SKM-1 (cell line): ENCODE results near the gene EPN1.

Experiments
- DNase-seq: peaks from one replicate; lab custom pipeline; 2025; ENCODE audit not compliant: unreplicated experiment; lab: John Stamatoyannopoulos, UW

Gene EPN1

DNA sequence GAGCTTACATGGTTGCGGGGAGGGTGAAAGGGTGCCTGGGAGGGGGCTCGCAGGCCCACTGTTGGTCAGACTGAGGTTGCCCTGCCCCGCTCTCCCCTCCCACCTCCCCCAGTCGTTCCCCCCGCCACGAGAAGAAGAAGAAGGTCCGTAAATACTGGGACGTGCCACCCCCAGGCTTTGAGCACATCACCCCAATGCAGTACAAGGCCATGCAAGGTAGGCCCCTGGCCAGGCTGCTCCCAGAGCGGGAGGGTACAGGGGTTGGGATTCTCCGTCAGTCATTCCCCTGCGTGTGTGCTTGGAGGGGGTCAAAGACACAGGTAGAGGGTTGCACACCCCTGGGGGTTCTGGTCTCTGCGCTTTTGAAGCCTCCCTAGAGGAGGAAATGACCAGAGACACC is 14.6 kb upstream of the EPN1 start:
- no peak for DNase-seq

DNA sequence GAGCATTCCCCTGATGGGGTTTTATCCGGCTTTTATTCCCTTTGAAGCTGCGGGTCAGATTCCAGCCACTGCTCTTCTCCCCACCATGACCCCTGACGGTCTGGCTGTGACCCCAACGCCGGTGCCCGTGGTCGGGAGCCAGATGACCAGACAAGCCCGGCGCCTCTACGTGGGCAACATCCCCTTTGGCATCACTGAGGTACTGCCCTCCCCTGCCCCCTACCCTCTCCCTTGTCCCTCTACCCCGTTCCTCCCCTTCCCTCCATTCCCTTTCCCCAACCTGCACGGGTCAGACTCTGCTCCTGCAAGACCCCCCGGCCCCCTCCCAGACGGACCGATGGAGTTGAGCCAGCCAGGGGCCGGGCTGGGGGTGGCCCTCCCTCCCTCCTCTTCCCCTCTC is 14.0 kb upstream of the EPN1 start:
- DNase-seq = no peak

DNA sequence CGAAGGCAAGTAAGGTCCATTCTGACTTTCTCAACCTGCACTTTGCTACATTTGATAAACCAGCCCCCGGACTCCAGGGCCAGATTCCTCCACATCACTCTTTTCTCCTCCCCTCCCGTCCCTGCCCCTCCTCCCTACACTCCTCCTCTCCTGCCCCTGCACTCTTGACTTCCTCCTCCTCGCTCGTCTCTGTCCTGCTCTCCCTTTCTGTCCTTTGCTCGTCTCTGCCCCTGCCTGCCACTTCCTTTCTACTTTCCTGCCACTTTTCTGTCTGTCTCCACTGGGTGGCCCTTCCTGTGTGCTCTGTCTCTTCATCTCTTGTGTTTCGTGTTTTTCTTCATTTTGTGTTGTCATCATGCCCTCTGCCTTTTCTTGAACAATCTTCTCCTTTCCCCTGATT is 13.2 kb upstream of the EPN1 start:
- DNase-seq = no peak

DNA sequence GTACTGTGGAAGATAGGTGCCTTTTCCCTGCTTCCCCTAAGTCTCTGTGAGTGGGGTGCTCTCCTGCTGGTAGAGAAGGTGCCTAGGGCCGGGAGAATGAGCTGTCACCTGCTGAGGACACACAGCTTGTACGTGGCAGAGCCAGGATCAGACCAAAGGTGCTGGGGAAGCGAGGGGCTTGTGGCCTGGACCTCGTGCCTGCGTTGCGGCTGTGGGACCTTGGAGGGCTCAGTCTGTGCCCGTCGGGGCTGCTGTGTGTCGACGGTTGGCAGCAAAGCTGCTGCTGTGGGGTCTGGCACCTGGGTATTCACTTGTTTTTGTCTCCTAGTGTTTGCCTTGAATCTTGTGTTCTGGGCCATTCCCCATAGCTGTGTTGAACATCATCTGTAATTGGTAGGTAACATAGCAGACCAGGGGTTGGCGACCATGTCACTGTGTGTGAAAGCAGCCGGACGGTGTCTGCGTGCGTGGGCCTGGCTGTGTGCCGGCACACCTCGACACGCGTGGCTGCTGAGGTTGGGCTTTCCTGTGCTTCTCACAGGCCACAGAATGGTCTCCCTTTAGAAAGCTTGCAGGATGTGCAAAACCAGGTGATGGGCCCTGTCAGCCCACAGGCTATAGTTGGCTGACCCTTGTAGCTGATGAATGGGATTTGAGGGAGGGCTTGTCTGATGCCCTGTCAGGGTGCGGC is 11.0 kb upstream of the EPN1 start:
- DNase-seq = no peak

DNA sequence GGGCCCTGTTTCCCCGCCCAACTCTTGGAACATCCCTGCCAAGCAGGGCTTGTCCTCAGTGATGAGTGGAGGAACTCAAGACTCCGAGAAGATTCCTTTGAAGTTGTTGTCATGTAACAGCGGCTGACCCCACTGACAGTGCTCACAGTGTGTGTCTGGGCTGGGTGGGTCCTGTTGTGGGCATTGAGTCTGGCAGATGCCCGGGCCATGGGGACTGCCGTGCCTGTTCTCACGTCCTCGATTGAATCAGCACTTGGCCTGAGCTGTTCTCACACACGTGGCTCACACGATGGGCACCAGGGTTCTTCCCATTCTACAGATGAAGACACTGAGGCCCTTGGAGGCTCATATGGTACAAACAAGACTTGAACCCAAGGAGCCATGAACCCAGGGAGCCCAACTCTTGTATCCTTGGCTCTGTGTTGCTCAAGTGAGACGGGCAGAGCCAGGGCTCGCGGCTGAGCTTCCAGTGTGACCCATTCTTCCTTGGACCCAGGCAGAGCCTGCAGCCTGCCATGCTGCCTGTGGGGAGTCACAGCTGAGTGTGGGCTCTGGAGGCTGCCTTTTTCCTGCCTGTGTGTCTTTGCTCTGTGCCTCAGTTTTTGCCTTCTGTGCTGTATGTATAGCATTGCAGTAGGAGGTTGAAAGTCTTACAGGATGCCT is 8.6 kb upstream of the EPN1 start:
- DNase-seq = no peak

DNA sequence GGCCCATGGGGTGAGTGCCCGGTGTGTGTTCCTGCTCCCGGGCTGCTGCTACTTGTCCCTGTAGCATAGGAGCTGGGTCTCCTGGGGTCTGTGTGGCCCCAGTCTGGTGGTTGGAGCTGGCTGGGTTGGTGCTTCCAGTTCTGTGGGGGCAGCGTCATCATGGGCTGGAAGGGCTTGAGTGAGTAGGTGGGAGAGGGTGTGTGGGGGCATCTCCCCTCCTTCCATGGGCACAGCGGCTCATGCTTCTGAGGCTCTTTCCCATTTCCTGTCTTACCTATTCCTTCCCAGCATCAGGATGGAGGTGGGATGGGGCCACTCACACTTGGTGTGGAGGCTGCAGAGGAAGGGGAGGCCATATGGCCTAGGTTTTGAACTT is 8.0 kb upstream of the EPN1 start:
- no peak for DNase-seq

DNA sequence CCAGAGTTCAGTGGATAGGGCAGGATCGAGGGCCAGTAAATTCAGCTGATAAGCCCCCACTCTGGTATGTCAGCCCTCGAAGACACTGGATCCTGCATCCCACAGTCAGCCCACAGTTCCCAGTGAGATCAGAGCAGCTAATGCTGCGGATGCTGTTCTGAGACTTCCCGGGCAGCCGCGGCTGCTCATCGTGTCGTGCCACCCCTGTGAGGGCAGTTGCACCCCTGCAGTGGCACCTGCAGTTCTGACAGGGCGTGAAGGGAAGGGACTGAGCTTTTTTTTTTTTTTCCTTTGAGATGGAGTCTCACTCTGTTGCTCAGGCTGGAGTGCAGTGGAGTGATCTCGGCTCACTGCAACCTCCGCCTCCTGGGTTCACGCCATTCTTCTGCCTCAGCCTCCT is 7.5 kb upstream of the EPN1 start:
- DNase-seq = no peak

DNA sequence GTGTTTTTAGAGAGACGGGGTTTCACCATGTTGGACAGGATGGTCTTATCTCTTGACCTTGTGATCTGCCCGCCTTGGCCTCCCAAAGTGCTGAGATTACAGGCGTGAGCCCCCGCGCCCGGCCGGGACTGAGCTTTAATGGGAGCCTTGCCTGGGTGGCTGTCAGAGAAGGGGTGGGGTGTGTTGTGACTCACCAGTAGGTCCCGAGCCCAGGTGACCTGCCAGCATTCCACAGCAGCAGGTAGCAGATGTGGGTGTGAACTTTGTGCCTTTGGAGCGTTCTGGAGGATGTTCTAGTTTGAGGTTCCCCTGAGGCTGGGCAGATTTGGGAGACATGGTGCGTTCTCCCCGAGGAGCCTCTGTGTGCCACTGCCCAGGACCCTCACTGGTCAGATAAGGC is 7.1 kb upstream of the EPN1 start:
- DNase-seq = no peak

DNA sequence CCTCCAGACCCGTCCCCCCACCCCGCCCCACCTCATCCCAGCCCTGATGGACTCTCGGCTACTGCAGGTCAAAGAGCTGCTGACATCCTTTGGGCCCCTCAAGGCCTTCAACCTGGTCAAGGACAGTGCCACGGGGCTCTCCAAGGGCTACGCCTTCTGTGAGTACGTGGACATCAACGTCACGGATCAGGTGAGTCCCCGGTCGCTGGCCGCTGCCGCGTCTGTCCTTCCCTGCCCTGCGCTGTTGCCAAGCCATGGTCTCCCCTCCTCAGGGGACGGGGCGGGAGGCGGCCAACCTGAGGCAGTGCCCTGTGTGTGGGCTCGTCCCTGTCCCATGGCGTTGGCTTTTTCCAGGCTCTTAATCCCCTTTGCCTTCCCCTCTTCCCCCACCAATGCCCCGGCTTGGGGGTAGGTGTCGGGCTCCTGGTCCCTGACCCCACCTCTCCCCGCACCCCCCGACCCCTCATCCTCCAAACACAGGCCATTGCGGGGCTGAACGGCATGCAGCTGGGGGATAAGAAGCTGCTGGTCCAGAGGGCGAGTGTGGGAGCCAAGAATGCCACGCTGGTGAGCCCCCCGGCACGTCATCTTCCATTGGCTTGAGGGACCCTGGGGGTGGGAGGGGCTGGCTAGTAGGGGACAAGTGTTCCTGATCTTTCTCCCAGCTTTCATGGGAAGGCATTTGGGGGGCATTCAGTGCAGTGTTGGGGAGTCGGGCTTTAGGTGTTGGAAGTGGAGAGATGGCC is 6.2 kb upstream of the EPN1 start:
- no peak for DNase-seq

DNA sequence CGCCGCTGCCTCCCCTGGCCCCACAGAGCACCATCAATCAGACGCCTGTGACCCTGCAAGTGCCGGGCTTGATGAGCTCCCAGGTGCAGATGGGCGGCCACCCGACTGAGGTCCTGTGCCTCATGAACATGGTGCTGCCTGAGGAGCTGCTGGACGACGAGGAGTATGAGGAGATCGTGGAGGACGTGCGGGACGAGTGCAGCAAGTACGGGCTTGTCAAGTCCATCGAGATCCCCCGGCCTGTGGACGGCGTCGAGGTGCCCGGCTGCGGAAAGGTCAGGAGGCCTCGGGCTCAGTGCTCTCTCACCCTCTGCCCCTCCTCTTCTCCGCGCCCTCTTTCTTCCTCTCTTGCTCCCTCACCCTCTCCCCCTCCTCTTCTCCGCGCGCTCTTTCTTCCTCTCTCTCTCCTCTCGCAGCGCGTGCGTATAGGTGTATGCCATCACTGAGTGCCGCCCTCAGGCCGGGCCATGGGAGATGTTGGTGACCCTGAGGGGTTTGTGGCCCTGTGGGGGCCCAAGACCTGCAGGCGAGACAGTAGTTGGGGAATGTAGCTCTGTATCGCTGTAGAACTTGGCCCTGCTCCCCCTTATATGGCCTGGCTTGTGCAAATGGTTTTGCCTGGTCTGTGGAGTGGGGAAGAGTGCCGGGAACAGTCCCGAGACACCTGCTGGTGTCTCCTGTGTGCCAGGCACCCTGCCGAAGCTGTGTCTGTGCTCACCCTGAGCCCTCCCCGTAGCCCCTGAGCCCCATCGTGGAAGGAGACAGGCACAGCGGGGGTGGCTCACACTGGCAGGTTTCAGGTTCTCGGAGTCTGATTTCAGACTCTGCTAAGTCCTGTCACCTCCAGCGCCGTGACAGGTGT is 5.4 kb upstream of the EPN1 start:
- no peak for DNase-seq

DNA sequence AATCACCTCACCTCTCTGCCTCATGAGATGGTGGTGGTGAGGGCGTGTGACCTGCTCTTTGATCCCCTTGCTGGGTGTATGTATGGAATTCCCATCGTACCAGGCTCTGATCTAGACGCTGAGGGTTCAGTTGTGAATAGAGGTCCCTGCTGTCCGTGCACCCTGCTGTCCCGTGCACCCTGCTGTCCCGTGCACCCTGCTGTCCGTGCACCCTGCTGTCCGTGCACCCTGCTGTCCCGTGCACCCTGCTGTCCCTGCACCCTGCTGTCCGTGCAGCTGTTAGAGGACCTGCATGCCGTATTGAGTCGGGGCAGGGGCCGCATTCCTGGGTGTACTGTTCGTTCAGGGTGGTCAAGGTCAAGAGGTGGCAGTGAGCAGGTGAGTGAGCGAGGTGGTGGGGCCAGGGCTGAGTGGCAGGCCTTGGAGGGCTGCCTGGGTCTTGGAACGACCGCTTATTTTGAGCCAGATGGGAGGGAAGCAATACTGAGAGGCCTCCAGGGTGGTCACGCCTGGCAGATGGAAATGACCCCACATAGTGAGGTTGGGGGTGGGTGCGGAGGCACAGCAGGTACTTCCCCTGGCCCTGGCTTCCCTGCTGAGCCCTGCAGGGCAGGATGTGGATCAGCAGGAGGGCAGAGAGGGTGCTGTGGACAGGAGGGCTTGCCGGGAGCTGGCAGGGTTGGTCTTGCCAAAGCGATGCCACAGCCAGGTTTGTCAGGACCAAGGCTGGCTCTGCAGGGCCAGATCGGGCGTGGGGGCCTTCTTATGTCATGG is 4.6 kb upstream of the EPN1 start:
- no peak for DNase-seq

DNA sequence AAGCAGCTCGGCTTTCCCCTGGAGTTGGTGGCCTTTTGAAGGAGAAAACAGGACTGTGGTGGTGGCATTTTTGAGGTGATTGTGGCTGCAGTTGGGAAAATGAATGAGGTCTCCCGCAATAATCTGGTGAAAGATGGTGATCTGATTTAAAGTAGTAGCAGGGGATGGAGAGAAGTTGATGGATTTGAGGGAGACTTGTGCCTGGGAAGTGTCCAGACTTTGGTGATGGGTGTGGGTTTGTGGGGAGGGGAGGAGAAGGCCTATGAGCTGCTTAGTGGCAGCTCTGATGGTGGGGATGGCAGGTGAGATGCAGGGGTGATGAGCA is 4.0 kb upstream of the EPN1 start:
- DNase-seq = no peak

DNA sequence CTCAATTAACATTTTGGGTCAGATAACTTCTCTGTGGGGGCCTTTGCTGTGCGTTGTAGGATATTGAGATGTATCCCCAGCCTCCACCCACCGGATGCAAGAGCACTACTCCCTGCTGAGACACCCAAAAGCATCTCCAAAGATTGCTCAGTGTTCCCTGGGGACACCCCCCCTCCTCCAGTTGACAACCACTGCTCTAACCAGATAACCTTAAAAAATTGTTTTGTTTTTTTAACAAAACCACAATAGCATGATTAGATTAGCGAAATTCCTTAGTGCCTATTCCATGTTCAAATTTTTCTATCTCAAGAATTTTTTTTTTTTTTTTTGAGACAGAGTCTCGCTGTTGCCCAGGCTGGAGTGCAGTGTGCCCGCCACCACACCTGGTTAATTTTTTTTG is 2.6 kb upstream of the EPN1 start:
- no peak for DNase-seq

DNA sequence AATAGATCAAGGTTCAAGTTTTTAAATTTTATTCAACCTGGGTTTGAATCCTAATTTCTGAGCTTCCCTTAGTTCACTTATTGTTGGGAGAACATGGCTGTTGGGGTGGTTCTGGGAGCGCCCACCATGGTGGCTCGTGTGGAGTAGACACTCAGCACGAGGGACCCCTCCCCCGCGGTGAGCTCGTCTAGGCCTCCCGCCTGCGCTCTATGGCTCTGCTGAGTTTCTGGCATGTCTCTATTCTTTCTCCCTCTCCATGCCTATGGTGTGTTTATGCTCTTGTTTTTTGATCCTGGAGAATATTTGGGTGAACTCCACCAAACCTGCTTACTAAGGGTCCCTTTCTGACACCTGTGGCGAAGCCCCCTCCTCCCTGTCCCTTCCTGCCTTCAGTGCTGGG is 1.6 kb upstream of the EPN1 start:
- no peak for DNase-seq

DNA sequence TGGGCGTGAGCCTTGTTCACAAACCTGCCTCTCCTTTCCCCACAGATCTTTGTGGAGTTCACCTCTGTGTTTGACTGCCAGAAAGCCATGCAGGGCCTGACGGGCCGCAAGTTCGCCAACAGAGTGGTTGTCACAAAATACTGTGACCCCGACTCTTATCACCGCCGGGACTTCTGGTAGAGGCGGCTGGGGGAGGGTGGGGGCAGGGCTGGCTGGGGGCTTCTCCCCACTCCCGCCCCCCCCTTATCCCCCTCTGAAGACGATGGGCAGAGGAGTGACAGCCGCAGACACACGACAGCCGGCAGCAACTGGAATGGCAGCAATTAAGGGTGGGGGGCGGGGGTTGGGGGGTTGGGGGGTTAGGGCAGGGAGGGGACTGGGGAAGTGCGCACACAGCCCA is 1.1 kb upstream of the EPN1 start:
- no peak for DNase-seq

DNA sequence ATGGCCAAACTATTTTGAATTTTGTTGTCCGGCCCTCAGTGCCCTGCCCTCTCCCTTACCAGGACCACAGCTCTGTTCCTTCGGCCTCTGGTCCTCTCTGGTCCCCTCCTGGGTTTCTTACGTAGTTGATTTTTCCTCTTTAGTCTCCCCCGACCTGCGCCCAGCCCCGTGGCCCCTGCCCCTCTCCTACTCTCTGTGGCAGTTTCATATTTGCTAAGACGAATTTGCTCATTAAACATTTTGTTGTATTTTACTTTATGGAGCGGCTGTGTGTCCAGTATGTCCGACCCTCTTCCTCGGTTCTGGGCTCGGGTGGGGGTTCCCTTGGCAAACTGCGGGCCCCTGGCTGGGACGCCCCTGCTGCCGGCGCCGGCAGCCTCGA is 576 bp upstream of the EPN1 start:
- DNase-seq = no peak

DNA sequence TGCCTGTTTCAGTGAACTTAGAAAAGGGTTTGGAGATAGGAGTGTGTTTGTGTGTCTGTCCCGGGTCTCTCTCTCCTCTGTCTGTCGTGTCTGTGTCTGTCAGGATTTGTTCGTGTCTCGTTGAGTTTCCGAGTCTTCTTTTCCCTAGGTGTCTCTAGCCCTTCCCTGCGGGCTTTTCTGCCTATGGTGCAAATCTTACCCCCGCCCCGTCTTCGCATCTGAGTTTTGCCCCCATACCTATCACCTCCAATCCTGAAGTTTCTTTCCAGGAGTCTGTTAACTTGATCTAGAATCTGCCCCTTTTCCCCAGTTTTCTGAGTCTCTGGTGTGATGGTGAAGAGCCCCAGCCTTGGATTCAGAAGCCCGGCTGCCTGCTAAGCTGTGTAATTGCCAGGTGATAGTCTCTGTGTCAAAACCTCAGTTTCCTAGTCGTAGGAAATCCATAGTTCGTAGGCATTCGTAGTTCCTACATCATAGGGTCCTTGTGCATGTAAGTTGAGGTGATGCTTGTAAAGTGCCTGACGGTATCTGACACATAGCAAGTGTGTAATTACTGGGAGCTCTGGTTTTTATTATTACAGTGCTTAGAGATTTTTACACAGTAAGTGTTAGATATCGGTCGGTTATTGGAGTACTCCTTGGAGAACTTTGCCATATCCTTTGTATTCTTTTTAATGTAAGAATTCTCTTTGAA is 782 bp downstream of the EPN1 start:
- no peak for DNase-seq

DNA sequence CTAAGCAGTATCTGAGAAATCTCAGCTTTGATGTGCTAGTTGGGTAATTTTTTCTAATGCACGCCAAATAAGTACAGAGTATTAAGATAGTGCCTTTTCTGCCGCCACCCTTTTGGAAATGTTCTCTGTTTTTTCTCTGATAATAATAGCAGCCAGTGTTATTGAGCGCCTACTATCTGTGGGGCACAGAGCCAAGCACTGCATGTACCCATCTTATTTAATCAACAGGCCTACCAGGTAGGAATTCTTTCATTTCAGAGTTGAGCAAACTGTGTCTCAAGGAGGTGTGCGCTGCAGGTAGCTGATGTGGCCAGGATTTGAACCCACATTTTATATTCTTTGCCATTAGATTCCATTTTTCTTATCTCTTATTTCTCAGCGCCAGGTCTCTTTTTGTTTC is 1.4 kb downstream of the EPN1 start:
- no peak for DNase-seq

DNA sequence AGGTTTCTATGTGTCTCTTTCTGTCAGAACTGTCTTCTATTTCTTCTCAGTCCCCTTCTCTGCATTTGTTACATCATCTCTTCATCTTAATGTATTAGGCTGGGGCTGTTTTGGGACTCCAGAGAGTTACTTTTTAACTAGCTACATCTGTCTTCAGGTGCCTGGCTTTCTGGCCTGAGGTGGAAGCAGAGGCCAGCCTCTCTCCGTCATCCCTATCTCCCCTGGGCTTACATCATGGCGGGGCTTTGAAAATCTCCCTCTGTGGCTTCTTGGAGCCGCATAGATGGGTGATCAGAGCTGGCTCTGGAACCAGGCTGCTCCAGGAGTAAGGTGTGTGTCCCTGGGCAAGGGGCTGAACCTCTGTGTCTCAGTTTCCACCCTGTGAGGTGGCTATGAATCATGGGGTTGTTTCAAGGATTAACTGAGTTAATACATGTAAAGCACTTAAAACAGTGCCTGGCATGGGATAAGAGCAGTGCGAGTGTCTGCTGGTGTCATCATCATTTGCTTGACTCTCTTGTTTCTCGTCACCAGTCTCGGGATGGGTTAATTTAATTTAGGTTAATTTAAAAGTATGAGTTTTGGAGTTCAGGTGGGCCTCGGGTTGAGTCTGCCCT is 2.0 kb downstream of the EPN1 start:
- no peak for DNase-seq

DNA sequence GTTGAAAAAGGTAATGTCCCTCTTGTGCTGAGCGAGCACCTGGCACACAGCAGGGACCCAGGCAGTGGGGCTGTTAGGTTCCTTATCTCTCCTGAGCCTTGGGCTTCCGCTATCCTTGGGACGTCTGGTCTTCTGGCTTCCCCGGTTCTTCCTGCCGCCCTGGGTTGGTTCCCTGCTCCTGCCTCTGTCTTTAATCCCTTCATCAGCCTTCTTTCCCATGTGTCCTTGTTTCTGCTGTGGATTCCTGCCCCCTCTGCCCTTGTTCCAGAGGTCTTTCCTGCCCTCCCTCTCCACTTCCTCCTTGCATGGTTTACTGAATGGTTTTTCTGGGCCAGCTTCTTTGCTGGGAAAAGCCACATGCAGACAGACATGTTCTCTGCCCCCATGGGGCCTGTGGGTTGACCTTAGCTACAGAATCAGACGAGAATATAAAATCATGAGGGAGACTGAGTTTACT is 2.6 kb downstream of the EPN1 start:
- DNase-seq = no peak
